Large intestine (tissue), 3 donors: ENCODE data around the gene PTH1R. TPM values are rescaled to one million over a fixed set of nuclear protein-coding genes. Genes with fewer than 3 reads are reported as not detected.

ENCODE experiments used
- DNase-seq, 2 donors: peaks; one replicate each; pipeline versions ENCODE4 v3.0.0 to v3.0.0-alpha.2; 2013
- H3K27ac ChIP-seq: one replicate; pipeline ENCODE4 v1.5.1; 2013; ENCODE audit warnings: low read length
- H3K27me3 ChIP-seq: 2 replicates; pipeline ENCODE4 v1.6.1; 2013; ENCODE audit warnings: low read length; ENCODE audit not compliant: control insufficient read depth, insufficient read depth
- H3K36me3 ChIP-seq: 2 replicates; pipeline ENCODE4 v1.6.1; 2013; ENCODE audit warnings: low read length; ENCODE audit not compliant: control insufficient read depth, insufficient read depth
- H3K4me1 ChIP-seq: one replicate; pipeline ENCODE4 v1.6.1; 2013; ENCODE audit warnings: low read length; ENCODE audit not compliant: control insufficient read depth, insufficient read depth
- H3K4me3 ChIP-seq: one replicate; pipeline ENCODE4 v1.5.1; 2013; ENCODE audit warnings: low read length
- H3K9me3 ChIP-seq: one replicate; pipeline ENCODE4 v1.6.1; 2013; ENCODE audit warnings: mild to moderate bottlenecking, low read depth, low read length, moderate library complexity; ENCODE audit not compliant: control insufficient read depth
- WGBS: methylation state at CpG from one replicate; pipeline ENCODE4 v1.1.5; 2013; ENCODE audit warnings: low lambda C conversion rate; ENCODE audit not compliant: insufficient coverage; 5-methylcytosine and 5-hydroxymethylcytosine counted together
- polyA plus RNA-seq: library from polyadenylated mRNA; unstranded; fragments of 120-200 nt; gene quantifications from one replicate; pipeline ENCODE4 v1.2.1, GENCODE V29; 2013

PTH1R gene
- polyA plus RNA-seq, 1 donor, result 8.7 TPM

DNA sequence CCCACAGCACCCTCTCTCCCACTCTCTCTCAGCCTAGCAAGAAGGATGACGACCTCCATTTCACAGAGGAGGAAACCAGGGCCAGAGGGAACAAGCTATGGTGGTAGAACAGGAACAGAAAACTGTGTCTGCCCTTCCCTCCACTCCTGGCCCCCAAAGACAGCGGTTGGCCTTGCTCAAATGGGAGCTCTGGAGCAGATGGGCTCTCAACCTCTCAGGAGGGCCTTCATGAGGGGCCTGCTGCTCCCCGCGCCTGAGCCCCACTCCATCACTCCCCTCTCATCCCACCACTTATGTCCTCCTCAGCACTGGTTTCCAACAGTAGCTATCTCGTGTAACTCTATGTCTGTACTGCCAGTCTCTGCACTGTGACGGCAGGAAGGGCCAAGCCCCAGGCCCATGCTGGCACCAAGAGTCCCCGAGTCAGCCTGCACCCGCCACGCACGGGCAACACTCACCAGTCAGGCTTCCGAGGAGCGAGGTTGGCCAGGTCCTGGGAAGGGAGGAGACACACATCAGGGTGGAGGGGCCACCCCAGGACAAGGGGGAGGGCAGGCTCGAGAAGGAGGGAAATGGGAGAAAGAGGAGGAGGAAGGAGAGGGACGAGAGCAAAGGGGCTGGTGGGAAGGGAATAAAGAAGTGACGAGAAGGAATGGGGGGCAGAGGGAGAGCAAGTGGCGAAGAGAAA, 45.5 kb downstream of the PTH1R start:
- 96% methylated on average over 3 of the region's 16 CpGs for WGBS
- peaks cover 85% of the 10 kb centered on the region for H3K36me3 ChIP-seq
- H3K9me3 ChIP-seq, result no peaks in the 10 kb centered on the region
- H3K27ac ChIP-seq, result no peak overlapping the region
- H3K27me3 ChIP-seq, result no peaks in the 10 kb centered on the region
- DNase-seq, result no peak
- peaks cover 23% of the 10 kb centered on the region for H3K4me1 ChIP-seq
- H3K4me3 ChIP-seq, result no peak overlapping the region

DNA sequence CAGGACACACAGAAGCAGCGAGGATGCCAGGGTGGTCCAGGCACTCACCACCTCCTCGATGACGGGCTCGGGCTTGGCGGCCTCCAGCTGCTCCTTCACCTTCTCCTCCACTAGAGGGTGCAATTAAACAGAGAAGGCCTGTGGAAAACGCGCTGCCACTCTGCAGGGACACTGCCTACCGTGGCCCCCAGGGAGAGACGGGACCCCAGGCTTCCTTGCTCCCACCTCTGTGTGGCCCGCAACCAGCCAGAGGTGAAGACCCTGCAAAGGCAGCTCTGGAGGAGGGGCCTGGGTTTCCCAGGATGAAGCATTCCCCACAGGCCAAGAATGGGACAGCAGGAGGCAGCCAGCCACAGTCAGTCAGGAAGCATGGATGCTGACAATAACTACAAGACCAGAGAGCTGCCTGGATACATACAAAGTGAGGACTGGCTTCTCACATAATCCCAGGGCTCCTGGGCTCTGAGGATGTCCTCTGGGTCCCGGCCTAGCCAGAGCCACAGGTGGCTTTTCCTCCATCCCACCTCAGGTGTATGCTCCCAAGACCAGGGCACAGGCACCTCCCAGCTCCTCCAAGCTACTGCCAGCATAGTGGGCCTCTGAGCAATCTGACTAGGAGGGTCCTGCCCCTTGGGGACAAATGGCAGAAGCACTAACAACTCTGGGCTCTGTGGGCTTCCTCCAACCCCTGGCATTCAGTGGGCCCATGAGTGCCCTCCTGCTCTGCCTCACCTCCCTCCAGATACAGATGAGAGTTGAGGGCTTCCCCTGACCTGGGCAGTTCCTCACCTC, 46.2 kb downstream of the PTH1R start:
- WGBS, result 23% methylated on average over 3 of the region's 11 CpGs
- peak in 1 of 2 donors; percentile 56 for DNase-seq
- Histone ChIP-seq H3K27ac (no peak overlapping the region), H3K9me3 (no peaks in the 10 kb centered on the region), H3K27me3 (no peaks in the 10 kb centered on the region), H3K4me3 (no peak overlapping the region), H3K4me1 (peaks cover 23% of the 10 kb centered on the region), H3K36me3 (peaks cover 80% of the 10 kb centered on the region)

DNA sequence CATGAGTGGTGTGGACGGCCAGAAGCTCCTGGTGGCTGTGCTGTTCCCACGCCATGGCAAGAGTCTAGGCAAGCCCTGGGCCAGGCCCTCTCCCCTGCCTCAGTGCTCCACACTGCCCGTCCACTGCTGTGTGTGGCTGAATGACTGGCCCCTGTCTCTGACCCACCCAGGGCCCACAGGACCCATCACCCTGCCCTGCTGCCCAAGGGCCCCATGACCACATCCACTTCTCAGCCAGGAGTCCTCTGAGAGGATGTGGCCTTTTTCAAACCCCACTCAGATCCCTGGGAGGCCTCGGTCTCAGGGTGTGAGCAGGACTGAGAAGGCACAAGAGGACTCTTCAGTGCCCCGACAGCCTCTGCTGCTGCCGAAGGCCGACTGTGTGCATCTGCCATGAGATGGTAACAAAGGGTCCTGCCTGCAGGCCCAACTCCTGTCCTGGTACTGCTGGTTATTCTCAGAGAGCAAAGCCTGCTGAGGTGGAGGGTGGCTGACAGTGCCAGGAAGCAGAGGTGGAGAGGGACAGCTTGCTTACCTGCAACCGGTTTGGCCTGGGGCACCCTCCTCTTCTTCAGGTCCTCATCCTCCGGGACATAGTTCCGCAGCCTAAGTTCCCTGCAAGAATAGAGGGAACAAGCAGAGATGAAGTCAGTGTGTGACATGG, 47.5 kb downstream of the PTH1R start:
- H3K4me3 ChIP-seq, result no peak overlapping the region
- H3K9me3 ChIP-seq, result no peaks in the 10 kb centered on the region
- peaks cover 31% of the 10 kb centered on the region for H3K4me1 ChIP-seq
- peaks cover 71% of the 10 kb centered on the region for H3K36me3 ChIP-seq
- no CpG with 5 or more reads among the region's 10 CpGs for WGBS
- H3K27ac ChIP-seq, result no peak overlapping the region
- DNase-seq, result no peak
- no peaks in the 10 kb centered on the region for H3K27me3 ChIP-seq

DNA sequence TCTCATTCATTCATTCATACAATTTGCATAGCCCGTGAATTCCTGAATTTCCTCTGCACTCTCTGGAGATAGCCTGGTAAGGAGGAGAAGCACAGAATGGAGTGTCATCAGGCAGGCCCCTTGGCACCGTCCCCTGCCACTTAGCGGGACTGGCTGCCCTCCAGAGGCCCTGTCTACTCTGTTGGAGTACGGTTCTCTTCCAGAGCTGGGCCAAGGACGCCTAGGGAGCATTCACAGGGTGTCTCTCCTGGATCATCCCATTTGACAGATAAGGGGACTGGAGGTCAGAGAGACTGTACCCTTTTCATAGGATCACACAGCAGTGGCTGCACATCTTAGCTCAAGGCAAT, 48.0 kb downstream of the PTH1R start:
- peak overlapping the region; percentile 59 for H3K27ac ChIP-seq
- DNase-seq, result no peak
- no peak overlapping the region for H3K4me3 ChIP-seq
- no peaks in the 10 kb centered on the region for H3K9me3 ChIP-seq
- WGBS, result no CpG with 5 or more reads among the region's 5 CpGs
- peaks cover 66% of the 10 kb centered on the region for H3K36me3 ChIP-seq
- H3K4me1 ChIP-seq, result peaks cover 36% of the 10 kb centered on the region
- H3K27me3 ChIP-seq, result no peaks in the 10 kb centered on the region

DNA sequence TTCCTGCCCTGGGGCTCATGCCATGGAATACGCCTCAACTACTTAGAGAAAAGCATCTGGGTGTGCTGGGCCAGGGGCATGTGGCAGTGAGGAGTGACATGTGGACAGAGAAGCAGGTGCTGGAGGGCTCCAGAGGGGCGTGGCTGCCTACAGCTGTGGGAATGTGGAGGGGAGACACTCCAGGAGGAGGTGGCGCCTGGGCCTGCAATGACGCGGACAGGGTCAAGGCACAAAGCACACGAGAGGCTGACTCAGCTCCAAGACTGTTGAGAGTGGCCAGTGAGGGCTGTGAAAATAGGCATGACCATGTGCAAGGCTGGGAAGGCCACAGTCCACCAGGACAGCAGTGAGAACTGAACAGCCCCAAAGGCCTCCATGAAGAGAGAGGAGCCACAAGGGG, 48.5 kb downstream of the PTH1R start:
- peak overlapping the region; percentile 59 for H3K27ac ChIP-seq
- no peak overlapping the region for H3K4me3 ChIP-seq
- H3K36me3 ChIP-seq, result peaks cover 61% of the 10 kb centered on the region
- no peaks in the 10 kb centered on the region for H3K9me3 ChIP-seq
- WGBS, result no CpG with 5 or more reads among the region's 6 CpGs
- peaks cover 41% of the 10 kb centered on the region for H3K4me1 ChIP-seq
- DNase-seq, result peak; percentile 44 to 71
- no peaks in the 10 kb centered on the region for H3K27me3 ChIP-seq

DNA sequence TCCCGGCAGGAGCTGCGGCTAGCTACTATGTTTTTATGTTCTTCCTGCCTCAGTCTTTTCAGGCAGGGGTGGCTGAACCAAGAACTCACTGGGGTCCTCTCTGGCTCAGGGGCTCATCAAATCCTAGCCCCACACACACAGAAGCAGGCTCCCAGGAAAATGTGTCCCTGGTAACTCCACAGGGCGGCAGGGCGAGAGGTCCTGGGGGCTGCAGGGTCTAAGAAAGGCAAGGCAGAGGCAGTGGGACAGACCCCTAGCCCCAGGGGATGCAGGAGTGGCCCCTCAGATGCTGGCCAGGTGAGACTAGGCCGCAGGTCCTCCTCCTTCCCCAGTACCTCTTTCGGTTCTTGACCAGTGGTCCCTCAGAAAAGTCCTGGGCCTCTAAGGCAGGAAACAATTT, 48.9 kb downstream of the PTH1R start:
- H3K27me3 ChIP-seq, result no peaks in the 10 kb centered on the region
- peak overlapping the region; percentile 46 for H3K27ac ChIP-seq
- H3K4me1 ChIP-seq, result peaks cover 45% of the 10 kb centered on the region
- DNase-seq, result no peak
- peaks cover 57% of the 10 kb centered on the region for H3K36me3 ChIP-seq
- H3K4me3 ChIP-seq, result no peak overlapping the region
- WGBS, result no CpG with 5 or more reads among the region's 6 CpGs
- H3K9me3 ChIP-seq, result no peaks in the 10 kb centered on the region

DNA sequence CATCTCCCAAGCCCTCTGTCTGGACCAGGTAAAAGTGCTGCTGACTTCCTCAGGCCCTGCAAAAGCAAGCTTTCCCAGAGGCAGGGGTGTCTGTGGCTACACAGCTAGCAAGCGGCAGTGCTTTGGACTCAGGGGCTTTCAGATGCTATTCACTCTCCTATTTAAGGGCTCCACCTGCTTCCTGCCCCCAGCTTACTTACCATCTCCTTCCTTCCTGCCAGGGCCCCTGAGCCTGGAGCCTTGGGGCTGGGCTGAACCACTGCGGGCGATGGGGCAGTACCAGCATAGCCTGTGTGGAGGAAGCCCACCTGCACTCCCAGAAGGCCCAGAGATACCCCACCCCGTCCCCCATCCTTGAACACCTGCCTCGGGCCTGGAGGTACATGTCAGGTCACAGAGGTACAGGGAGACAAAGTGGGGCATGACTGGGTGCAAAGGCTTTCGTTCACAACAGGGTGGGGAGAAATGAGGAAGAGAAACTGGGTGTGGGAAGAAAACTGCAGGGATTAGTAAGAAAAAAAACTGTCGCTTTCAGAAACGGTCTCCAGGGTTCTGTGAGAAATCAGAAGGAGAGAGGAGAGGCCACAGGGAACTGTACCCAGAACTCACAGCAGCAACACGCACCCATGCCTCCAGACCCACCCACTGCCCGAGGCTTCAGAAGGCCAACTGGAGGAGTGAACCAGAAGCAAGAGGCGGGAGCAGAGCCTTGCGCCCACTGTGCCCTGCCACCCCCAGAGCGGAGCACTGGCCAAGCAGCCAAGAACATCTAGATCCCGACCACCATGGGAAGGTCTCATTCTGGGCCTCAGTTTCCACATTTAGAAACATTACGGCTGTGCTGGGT, 49.6 kb downstream of the PTH1R start:
- DNase-seq, result peak in 1 of 2 donors; percentile 70
- no peaks in the 10 kb centered on the region for H3K27me3 ChIP-seq
- peaks cover 51% of the 10 kb centered on the region for H3K4me1 ChIP-seq
- H3K4me3 ChIP-seq, result no peak overlapping the region
- H3K9me3 ChIP-seq, result no peaks in the 10 kb centered on the region
- peaks cover 51% of the 10 kb centered on the region for H3K36me3 ChIP-seq
- peak overlapping the region; percentile 46 for H3K27ac ChIP-seq
- 73% methylated on average over 2 of the region's 15 CpGs for WGBS

DNA sequence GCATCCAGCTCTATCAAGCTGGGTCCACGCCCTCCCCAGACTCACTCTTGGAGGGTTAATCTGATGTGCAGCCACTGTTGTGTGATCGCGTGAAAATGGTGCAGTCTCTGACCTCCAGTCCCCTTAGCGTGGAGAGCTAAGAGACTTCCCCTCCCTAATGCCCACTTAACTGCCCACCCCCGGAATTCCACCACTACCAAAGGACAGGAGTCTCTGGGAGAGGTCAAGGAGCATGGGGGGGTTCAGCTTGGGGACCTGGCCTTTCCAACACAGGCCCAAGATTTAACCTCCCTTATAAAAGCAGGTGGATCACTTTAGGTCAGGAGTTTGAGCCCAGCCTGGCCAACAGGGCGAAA, 50.2 kb downstream of the PTH1R start:
- no peaks in the 10 kb centered on the region for H3K27me3 ChIP-seq
- no peaks in the 10 kb centered on the region for H3K9me3 ChIP-seq
- peak overlapping the region; percentile 46 for H3K27ac ChIP-seq
- peaks cover 57% of the 10 kb centered on the region for H3K4me1 ChIP-seq
- WGBS, result no CpG with 5 or more reads among the region's 6 CpGs
- H3K36me3 ChIP-seq, result peaks cover 45% of the 10 kb centered on the region
- DNase-seq, result no peak
- H3K4me3 ChIP-seq, result no peak overlapping the region

DNA sequence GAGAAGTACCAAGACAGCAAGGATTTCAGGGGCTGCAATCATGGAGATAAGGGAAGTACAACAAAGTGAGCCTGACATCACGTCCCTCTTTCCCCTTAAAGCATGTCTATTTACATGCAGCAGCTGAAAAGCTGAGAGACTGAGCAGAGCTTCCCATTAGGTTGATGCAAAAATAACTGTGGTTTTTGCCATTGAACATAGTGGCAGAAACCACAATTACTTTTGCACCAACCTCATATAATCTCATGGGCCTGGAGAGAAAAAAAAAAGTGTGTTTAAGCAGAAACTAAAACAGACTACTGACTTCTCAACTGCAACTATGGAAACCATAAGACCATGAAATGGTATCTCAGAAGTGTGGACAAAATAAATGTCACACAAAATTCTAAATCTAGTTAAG, 50.8 kb downstream of the PTH1R start:
- no CpG with 5 or more reads among the region's 1 CpG for WGBS
- peaks cover 39% of the 10 kb centered on the region for H3K36me3 ChIP-seq
- no peaks in the 10 kb centered on the region for H3K9me3 ChIP-seq
- H3K4me3 ChIP-seq, result no peak overlapping the region
- no peak for DNase-seq
- no peaks in the 10 kb centered on the region for H3K27me3 ChIP-seq
- H3K27ac ChIP-seq, result no peak overlapping the region
- H3K4me1 ChIP-seq, result peaks cover 63% of the 10 kb centered on the region

DNA sequence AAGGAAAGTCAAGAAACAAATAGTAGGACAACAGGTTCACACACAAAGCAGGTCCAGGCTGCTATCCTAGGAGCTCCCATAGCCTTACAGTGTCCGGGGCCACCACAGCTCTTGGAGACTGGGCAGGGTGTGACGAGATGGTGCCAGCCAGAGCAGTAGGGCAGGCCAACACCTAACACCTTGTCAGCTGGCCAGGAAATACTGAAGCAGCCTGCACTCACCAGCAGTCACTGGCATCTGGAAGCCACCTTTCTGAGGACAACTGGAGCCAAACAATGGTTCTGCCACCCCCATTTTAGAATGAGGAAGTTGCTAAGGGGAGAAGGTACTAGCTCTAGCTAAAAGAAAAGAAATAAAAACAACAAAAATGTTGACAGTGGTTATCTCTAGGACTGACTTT, 51.8 kb downstream of the PTH1R start:
- WGBS, result no CpG with 5 or more reads among the region's 2 CpGs
- DNase-seq, result no peak
- H3K4me1 ChIP-seq, result peaks cover 73% of the 10 kb centered on the region
- H3K27ac ChIP-seq, result no peak overlapping the region
- H3K9me3 ChIP-seq, result no peaks in the 10 kb centered on the region
- H3K4me3 ChIP-seq, result no peak overlapping the region
- no peaks in the 10 kb centered on the region for H3K27me3 ChIP-seq
- H3K36me3 ChIP-seq, result peaks cover 29% of the 10 kb centered on the region
